HEK293 (cell line): ENCODE data around the gene CINP.
A peak's percentile ranks its signal among the peaks of the same experiment; 100 is the strongest.

Experiments
- EGR2 ChIP-seq: fragments of 450-650 bp; formaldehyde crosslinking; IDR thresholded peaks from 2 replicates; pipeline ENCODE4 v1.5.1; 2016; ENCODE audit warnings: low read depth, missing biosample characterization, missing genetic modification characterization
- GLIS1 ChIP-seq: fragments of 450-650 bp; formaldehyde crosslinking; IDR thresholded peaks from 2 replicates; pipeline ENCODE4 v1.5.1; 2016; ENCODE audit warnings: missing biosample characterization, missing genetic modification characterization
- GLIS2 ChIP-seq: fragments of 450-650 bp; formaldehyde crosslinking; IDR thresholded peaks from 2 replicates; pipeline ENCODE4 v1.5.1; 2016; ENCODE audit warnings: missing biosample characterization, missing genetic modification characterization
- KLF16 ChIP-seq: fragments of 450-650 bp; formaldehyde crosslinking; IDR thresholded peaks from 2 replicates; pipeline ENCODE4 v1.5.1; 2017; ENCODE audit warnings: missing biosample characterization, missing genetic modification characterization
- KLF7 ChIP-seq: fragments of 450-650 bp; formaldehyde crosslinking; IDR thresholded peaks from 2 replicates; pipeline ENCODE4 v1.5.1; 2016; ENCODE audit warnings: missing biosample characterization, missing genetic modification characterization, borderline replicate concordance
- MEIS1 ChIP-seq: sonication (generic); formaldehyde crosslinking; IDR thresholded peaks from 2 replicates; pipeline ENCODE4 v1.8.1; 2022; ENCODE audit warnings: missing genetic modification reagents, mild to moderate bottlenecking, borderline replicate concordance
- MZF1 ChIP-seq: fragments of 450-650 bp; formaldehyde crosslinking; IDR thresholded peaks from 2 replicates; pipeline ENCODE4 v1.5.1; 2017; ENCODE audit warnings: missing biosample characterization, missing genetic modification characterization, borderline replicate concordance
- TCF7L2 ChIP-seq: IDR thresholded peaks from 2 replicates; pipeline ENCODE4 v1.6.1; 2011; ENCODE audit warnings: low read depth, mild to moderate bottlenecking, inconsistent platforms, low read length, moderate library complexity, borderline replicate concordance
- ZBTB20 ChIP-seq: fragments of 450-650 bp; formaldehyde crosslinking; IDR thresholded peaks from 2 replicates; pipeline ENCODE4 v1.5.1; 2016; ENCODE audit warnings: missing biosample characterization, missing genetic modification characterization
- ZEB2 ChIP-seq: fragments of 450-650 bp; formaldehyde crosslinking; IDR thresholded peaks from 2 replicates; pipeline ENCODE4 v1.5.1; 2016; ENCODE audit warnings: missing biosample characterization, missing genetic modification characterization
- ZFP3 ChIP-seq: fragments of 450-650 bp; formaldehyde crosslinking; IDR thresholded peaks from 2 replicates; pipeline ENCODE4 v1.5.1; 2016; ENCODE audit warnings: low read depth, missing biosample characterization, missing genetic modification characterization
- ZFP69B ChIP-seq: fragments of 450-650 bp; formaldehyde crosslinking; IDR thresholded peaks from 2 replicates; pipeline ENCODE4 v1.5.1; 2016; ENCODE audit warnings: missing biosample characterization, missing genetic modification characterization
- ZNF112 ChIP-seq: fragments of 450-650 bp; formaldehyde crosslinking; IDR thresholded peaks from 2 replicates; pipeline ENCODE4 v1.5.0; 2017; ENCODE audit warnings: missing biosample characterization, missing genetic modification characterization
- ZNF146 ChIP-seq: fragments of 450-650 bp; formaldehyde crosslinking; IDR thresholded peaks from 2 replicates; pipeline ENCODE4 v1.5.1; 2016; ENCODE audit warnings: missing biosample characterization, missing genetic modification characterization
- ZNF202 ChIP-seq: fragments of 450-650 bp; formaldehyde crosslinking; IDR thresholded peaks from 2 replicates; pipeline ENCODE4 v1.5.1; 2016; ENCODE audit warnings: missing biosample characterization, missing genetic modification characterization, borderline replicate concordance
- ZNF37A ChIP-seq: fragments of 450-650 bp; IDR thresholded peaks from 2 replicates; pipeline ENCODE4 v1.5.1; 2018; ENCODE audit warnings: missing biosample characterization, missing genetic modification characterization
- ZNF404 ChIP-seq: fragments of 450-650 bp; formaldehyde crosslinking; IDR thresholded peaks from 2 replicates; pipeline ENCODE4 v1.5.1; 2017; ENCODE audit warnings: missing biosample characterization, missing genetic modification characterization
- ZNF423 ChIP-seq: fragments of 450-650 bp; formaldehyde crosslinking; IDR thresholded peaks from 2 replicates; pipeline ENCODE4 v1.5.1; 2016; ENCODE audit warnings: missing biosample characterization, missing genetic modification characterization
- ZNF555 ChIP-seq: fragments of 450-650 bp; formaldehyde crosslinking; conservative IDR thresholded peaks from 2 replicates; pipeline ENCODE4 v1.5.1; 2017; ENCODE audit warnings: missing biosample characterization, mild to moderate bottlenecking, missing genetic modification characterization, inconsistent platforms
- ZNF558 ChIP-seq: fragments of 450-650 bp; formaldehyde crosslinking; IDR thresholded peaks from 2 replicates; pipeline ENCODE4 v1.5.1; 2016; ENCODE audit warnings: missing biosample characterization, missing genetic modification characterization
- ZNF571 ChIP-seq: fragments of 450-650 bp; formaldehyde crosslinking; IDR thresholded peaks from 2 replicates; pipeline ENCODE4 v1.5.0; 2017; ENCODE audit warnings: missing biosample characterization, missing genetic modification characterization
- ZNF621 ChIP-seq: fragments of 450-650 bp; formaldehyde crosslinking; IDR thresholded peaks from 2 replicates; pipeline ENCODE4 v1.5.1; 2017; ENCODE audit warnings: missing biosample characterization, missing genetic modification characterization
- ZNF623 ChIP-seq: fragments of 450-650 bp; formaldehyde crosslinking; IDR thresholded peaks from 2 replicates; pipeline ENCODE4 v1.5.1; 2016; ENCODE audit warnings: missing biosample characterization, missing genetic modification characterization
- ZNF624 ChIP-seq: fragments of 450-650 bp; formaldehyde crosslinking; IDR thresholded peaks from 2 replicates; pipeline ENCODE4 v1.5.1; 2017; ENCODE audit warnings: missing biosample characterization, missing genetic modification characterization
- ZNF654 ChIP-seq: fragments of 450-650 bp; formaldehyde crosslinking; IDR thresholded peaks from 2 replicates; pipeline ENCODE4 v1.5.1; 2016; ENCODE audit warnings: low read depth, missing biosample characterization, missing genetic modification characterization
- ZNF664 ChIP-seq: fragments of 450-650 bp; formaldehyde crosslinking; IDR thresholded peaks from 2 replicates; pipeline ENCODE4 v1.5.1; 2016; ENCODE audit warnings: missing biosample characterization, missing genetic modification characterization
- ZNF701 ChIP-seq: fragments of 450-650 bp; formaldehyde crosslinking; IDR thresholded peaks from 2 replicates; pipeline ENCODE4 v1.5.1; 2016; ENCODE audit warnings: missing biosample characterization, missing genetic modification characterization
- ZNF768 ChIP-seq: fragments of 450-650 bp; formaldehyde crosslinking; IDR thresholded peaks from 2 replicates; pipeline ENCODE4 v1.5.1; 2018; ENCODE audit warnings: missing biosample characterization, mild to moderate bottlenecking, missing genetic modification characterization
- ZNF792 ChIP-seq: fragments of 450-650 bp; formaldehyde crosslinking; IDR thresholded peaks from 2 replicates; pipeline ENCODE4 v1.5.1; 2016; ENCODE audit warnings: missing biosample characterization, missing genetic modification characterization
- TF ChIP-seq, protein P1 (sequence below): fragments of 450-650 bp; formaldehyde crosslinking; IDR thresholded peaks from 2 replicates; pipeline ENCODE4 v1.5.1; 2016; ENCODE audit warnings: missing biosample characterization, missing genetic modification characterization, low read depth
- TF ChIP-seq, protein P2 (sequence below): fragments of 450-650 bp; formaldehyde crosslinking; IDR thresholded peaks from 2 replicates; pipeline ENCODE4 v1.5.1; 2016; ENCODE audit warnings: missing biosample characterization, missing genetic modification characterization
- TF ChIP-seq, protein P3 (sequence below): IDR thresholded peaks from 2 replicates; pipeline ENCODE4 v1.6.1; 2011; ENCODE audit warnings: mild to moderate bottlenecking, low read depth, low read length, borderline replicate concordance
- TF ChIP-seq, protein P4 (sequence below): fragments of 450-650 bp; formaldehyde crosslinking; IDR thresholded peaks from 2 replicates; pipeline ENCODE4 v1.5.1; 2016; ENCODE audit warnings: missing biosample characterization, missing genetic modification characterization

The CINP gene

DNA sequence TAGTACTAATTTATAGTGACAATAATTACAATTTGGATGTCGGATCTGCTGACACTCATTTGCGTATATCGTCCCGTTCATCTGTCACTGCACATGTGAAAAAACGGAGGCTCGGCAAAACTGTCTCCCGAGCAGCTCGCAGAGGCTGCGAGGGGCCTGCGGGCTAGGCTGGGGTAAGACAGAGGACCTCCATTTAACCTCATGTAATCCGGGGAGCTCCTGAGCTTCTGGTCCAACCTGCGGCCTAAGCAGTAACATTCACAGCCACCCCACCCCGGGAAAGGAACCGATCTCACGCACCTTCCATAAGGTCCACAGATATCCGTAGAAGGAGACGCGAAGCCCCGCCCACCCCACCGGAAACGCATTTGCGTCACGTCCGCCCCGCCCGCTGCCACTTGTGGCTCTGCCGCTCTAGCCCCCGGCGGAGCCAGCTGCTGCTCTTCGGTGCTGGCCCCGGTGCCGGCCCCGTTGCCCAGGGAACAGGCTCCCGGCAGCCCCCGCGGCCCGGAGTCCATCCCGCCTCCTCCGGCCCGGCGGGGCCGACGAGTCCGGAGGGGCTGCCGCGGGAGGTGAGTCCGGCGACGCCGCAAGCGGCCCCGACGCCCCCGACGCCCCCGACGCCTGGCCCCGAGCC, at the start of gene CINP, which contains the start of gene TECPR2 (continued):
- TF ChIP-seq, protein P1, sequence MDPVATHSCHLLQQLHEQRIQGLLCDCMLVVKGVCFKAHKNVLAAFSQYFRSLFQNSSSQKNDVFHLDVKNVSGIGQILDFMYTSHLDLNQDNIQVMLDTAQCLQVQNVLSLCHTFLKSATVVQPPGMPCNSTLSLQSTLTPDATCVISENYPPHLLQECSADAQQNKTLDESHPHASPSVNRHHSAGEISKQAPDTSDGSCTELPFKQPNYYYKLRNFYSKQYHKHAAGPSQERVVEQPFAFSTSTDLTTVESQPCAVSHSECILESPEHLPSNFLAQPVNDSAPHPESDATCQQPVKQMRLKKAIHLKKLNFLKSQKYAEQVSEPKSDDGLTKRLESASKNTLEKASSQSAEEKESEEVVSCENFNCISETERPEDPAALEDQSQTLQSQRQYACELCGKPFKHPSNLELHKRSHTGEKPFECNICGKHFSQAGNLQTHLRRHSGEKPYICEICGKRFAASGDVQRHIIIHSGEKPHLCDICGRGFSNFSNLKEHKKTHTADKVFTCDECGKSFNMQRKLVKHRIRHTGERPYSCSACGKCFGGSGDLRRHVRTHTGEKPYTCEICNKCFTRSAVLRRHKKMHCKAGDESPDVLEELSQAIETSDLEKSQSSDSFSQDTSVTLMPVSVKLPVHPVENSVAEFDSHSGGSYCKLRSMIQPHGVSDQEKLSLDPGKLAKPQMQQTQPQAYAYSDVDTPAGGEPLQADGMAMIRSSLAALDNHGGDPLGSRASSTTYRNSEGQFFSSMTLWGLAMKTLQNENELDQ (tag by site-specific recombination) = no peak
- TF ChIP-seq ZBTB20 (tag by site-specific recombination) (no peak), MEIS1 (CRISPR knock-in tag) (no peak), ZFP69B (tag by site-specific recombination) (no peak), GLIS1 (no peak; the same call in 1 of the 2 replicates), ZNF37A (tag by site-specific recombination) (no peak), ZNF792 (tag by site-specific recombination) (no peak), ZNF571 (tag by site-specific recombination) (no peak), ZFP3 (tag by site-specific recombination) (no peak), KLF7 (tag by site-specific recombination) (no peak), ZNF555 (tag by site-specific recombination) (no peak), ZNF621 (tag by site-specific recombination) (no peak), ZNF558 (tag by site-specific recombination) (no peak), ZNF202 (tag by site-specific recombination) (no peak), ZNF404 (no peak), ZNF423 (tag by site-specific recombination) (no peak), ZNF701 (tag by site-specific recombination) (no peak), TCF7L2 (no peak), ZNF146 (tag by site-specific recombination) (no peak), ZNF624 (tag by site-specific recombination) (no peak), KLF16 (tag by site-specific recombination) (peak; percentile 57), GLIS2 (tag by site-specific recombination) (peak; percentile 41; the same call in 1 of the 2 replicates), ZNF664 (tag by site-specific recombination) (no peak), ZEB2 (tag by site-specific recombination) (0 out of 2 replicates have a peak, but pooled peaks have one; percentile 27), ZNF654 (tag by site-specific recombination) (no peak), ZNF623 (tag by site-specific recombination) (no peak), MZF1 (tag by site-specific recombination) (no peak), ZNF768 (tag by site-specific recombination) (no peak), EGR2 (tag by site-specific recombination) (no peak), ZNF112 (tag by site-specific recombination) (no peak)
- TF ChIP-seq, protein P2, sequence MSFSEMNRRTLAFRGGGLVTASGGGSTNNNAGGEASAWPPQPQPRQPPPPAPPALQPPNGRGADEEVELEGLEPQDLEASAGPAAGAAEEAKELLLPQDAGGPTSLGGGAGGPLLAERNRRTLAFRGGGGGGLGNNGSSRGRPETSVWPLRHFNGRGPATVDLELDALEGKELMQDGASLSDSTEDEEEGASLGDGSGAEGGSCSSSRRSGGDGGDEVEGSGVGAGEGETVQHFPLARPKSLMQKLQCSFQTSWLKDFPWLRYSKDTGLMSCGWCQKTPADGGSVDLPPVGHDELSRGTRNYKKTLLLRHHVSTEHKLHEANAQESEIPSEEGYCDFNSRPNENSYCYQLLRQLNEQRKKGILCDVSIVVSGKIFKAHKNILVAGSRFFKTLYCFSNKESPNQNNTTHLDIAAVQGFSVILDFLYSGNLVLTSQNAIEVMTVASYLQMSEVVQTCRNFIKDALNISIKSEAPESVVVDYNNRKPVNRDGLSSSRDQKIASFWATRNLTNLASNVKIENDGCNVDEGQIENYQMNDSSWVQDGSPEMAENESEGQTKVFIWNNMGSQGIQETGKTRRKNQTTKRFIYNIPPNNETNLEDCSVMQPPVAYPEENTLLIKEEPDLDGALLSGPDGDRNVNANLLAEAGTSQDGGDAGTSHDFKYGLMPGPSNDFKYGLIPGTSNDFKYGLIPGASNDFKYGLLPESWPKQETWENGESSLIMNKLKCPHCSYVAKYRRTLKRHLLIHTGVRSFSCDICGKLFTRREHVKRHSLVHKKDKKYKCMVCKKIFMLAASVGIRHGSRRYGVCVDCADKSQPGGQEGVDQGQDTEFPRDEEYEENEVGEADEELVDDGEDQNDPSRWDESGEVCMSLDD (tag by site-specific recombination) = no peak
- TF ChIP-seq, protein P3, sequence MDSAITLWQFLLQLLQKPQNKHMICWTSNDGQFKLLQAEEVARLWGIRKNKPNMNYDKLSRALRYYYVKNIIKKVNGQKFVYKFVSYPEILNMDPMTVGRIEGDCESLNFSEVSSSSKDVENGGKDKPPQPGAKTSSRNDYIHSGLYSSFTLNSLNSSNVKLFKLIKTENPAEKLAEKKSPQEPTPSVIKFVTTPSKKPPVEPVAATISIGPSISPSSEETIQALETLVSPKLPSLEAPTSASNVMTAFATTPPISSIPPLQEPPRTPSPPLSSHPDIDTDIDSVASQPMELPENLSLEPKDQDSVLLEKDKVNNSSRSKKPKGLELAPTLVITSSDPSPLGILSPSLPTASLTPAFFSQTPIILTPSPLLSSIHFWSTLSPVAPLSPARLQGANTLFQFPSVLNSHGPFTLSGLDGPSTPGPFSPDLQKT = no peak
- TF ChIP-seq, protein P4, sequence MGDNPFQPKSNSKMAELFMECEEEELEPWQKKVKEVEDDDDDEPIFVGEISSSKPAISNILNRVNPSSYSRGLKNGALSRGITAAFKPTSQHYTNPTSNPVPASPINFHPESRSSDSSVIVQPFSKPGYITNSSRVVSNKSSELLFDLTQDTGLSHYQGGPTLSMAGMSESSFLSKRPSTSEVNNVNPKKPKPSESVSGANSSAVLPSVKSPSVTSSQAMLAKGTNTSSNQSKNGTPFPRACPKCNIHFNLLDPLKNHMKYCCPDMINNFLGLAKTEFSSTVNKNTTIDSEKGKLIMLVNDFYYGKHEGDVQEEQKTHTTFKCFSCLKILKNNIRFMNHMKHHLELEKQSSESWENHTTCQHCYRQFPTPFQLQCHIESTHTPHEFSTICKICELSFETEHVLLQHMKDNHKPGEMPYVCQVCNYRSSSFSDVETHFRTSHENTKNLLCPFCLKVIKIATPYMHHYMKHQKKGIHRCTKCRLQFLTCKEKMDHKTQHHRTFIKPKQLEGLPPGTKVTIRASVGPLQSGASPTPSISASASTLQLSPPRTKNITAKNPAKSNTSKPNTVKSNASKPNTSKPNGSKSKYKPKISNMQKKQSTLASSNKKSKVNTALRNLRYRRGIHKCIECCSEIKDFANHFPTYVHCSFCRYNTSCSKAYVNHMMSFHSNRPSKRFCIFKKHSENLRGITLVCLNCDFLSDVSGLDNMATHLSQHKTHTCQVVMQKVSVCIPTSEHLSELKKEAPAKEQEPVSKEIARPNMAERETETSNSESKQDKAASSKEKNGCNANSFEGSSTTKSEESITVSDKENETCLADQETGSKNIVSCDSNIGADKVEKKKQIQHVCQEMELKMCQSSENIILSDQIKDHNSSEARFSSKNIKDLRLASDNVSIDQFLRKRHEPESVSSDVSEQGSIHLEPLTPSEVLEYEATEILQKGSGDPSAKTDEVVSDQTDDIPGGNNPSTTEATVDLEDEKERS (tag by site-specific recombination) = no peak
